Ramos (cell line): ENCODE measurements around the gene EVPL.
"Not testable (repeated sequence)": the region's sequence is repeated elsewhere in the genome, so short reads cannot be mapped to it uniquely, and the experiment has no call there.

Experiments used
- in situ Hi-C: fragments of 300-500 bp; cut with MboI; formaldehyde crosslinking; loops from one replicate; pipeline ENCODE4 v1.14.3; 2022; ENCODE audit warnings: low sequenced_read_pairs; ENCODE audit not compliant: unreplicated experiment

EVPL gene

DNA sequence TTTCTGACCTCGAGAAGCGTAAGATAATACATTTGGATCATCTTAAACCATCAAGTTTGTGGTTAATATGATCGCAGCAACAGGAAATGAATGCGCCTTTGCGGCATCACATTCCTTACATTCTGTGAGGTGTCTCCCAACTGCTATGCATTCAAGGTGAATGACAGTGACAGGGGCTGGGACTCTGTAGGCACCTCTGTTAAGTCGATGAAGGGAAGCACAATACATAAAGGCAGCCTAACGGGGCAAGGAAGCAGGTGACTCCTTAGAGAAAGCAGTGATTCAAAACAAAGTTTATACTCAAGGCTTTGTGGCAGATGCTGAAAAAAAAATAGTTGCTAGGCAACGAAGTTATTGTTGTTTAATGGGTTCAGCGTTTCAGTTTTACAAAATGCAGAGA, 21.6 kb upstream of the EVPL start:
- in situ Hi-C loops = no loop called here

DNA sequence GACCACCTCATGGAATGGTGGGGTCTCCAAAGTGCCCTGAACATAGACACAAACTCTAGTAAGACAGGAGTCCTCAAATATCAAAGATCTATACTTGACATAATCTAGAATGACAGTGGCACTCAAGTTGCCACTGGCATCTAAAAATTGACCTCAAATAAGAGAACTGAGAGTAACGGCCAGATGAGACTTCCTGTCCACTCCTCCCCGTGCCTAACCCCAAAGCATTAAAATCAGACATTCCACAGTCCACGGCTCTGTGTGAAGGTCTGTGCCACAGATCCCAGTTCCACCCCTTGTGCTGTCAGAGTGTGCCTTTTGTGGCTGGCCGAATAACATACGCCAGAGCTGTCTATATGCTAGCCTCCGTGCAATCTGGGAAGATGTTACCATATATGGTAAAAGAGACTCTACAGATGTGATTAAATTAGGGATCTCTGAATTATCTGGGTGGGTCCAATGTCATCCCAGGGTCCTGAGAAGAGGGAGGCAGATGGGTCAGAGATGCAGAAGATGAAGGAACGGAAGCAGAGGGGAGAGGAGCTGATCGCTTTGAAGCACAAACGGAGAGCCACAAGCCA, 21.0 kb upstream of the EVPL start:
- in situ Hi-C loops = no loop called here

DNA sequence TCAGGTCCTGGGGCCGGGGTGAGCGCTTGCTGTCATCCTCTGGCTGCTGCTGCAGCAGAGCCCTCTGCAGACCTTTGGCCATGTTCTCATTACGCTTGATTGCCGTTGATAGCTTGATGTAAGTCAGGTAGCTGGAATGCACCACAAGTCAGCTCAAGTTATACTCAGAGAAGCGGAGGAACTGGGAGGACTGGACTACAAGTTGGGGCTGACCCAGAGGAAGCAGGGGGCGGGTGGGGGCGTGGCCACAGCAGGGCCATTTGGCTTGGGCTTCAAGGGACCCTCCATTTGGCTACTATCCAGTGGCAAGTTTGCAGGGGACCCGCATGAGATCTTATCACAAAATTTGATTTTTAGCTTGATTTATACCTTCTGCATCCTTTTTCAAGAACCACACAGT, 19.0 kb upstream of the EVPL start:
- in situ Hi-C loops = no loop called here

DNA sequence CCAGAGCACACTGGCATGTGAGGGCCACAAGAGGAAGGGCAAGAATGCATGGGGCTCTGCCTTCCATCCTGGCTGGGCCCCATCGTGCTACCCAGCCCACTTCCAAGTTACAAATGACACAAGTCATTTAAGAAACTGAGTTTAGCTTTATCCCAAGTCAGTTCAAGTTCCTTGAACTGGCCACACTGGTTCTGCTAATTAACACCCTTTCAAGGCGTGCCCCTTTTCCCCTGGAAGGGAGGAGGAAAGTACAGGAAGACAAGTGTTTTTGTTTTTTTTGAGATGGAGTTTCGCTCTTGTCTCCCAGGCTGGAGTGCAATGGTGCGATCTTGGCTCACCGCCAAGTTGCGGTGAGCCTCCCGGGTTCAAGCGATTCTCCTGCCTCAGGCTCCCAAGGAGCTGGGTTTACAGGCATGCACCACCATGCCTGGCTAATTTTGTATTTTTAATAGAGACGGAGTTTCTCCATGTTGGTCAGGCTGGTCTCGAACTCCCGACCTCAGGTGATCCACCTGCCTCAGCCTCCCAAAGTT, 17.4 kb upstream of the EVPL start:
- in situ Hi-C loops = not testable (repeated sequence)

DNA sequence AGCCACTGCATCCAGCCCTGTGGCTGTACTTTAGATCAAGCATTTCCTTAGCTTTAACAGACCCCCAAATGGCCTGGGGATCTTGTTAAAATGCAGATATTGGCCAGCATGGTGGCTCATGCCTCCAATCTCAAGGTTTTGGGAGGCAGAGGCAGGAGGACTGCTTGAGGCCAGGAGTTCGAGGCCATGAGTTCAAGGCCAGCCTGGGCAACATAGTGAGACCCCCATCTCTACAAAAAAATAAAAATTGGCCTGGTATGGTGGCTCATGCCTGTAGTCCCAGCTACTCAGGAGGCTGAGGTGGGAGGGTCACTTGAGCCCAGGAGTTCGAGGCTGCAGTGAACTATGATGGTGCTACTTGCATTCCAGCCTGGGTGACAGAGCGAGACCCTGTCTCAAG, 15.8 kb upstream of the EVPL start:
- in situ Hi-C loops = not testable (repeated sequence)

DNA sequence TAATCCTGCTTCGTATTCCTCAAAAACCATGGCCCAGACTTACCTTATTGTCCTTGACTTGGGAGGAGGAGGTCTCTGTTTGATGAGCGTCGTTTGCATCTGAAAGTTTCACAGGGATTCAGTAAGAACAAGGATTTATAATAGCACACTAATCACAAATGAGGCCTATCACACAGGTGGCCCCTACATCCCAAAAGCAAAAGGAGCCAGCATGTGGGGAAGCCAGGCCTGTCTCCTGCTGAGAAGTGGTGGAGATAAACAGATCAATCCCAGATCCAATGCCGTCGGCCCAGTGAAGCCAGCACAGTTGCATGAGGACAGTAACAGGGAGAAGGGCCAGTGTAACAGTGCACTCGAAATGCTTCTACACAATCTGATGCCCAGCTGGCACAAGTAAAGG, 13.3 kb upstream of the EVPL start:
- in situ Hi-C loops = no loop called here

DNA sequence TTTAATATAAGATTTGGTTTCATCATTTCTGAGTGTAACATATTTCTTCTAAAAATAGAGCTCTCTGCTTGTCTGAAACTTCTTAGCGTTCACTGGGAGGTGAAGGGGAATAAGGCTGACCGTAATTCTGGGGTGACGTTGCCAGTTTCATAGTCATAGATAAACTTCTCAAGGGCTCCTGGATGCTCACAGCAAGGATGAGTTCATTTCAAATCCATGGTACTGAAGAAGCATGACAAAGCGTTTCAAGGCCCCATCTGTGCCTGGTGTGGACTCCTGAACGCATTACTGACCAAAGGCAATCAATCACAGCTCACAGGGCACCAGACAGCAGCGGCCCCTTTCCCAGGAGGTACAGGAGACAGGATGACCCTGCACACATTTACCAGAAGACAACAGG, 12.0 kb upstream of the EVPL start:
- in situ Hi-C loops = no loop called here

DNA sequence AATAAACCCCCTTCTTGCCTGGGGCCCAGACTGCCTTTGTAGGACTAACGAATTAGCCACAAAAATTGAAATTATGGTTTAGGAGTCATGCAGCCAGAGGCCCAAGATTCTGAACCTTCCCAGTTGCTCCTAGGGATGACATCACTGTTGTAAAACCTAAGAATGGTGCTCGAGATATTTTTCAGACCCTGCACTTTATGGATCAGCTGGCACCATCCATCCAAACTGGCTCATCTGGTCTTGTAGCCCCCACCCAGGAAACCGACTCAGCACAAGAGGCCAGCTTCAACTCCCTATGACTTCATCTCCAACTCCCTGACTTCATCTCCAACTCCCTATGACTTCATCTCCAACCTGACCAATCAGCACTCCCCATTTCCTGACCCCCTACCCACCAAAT, 10.9 kb upstream of the EVPL start:
- in situ Hi-C loops = no loop called here

DNA sequence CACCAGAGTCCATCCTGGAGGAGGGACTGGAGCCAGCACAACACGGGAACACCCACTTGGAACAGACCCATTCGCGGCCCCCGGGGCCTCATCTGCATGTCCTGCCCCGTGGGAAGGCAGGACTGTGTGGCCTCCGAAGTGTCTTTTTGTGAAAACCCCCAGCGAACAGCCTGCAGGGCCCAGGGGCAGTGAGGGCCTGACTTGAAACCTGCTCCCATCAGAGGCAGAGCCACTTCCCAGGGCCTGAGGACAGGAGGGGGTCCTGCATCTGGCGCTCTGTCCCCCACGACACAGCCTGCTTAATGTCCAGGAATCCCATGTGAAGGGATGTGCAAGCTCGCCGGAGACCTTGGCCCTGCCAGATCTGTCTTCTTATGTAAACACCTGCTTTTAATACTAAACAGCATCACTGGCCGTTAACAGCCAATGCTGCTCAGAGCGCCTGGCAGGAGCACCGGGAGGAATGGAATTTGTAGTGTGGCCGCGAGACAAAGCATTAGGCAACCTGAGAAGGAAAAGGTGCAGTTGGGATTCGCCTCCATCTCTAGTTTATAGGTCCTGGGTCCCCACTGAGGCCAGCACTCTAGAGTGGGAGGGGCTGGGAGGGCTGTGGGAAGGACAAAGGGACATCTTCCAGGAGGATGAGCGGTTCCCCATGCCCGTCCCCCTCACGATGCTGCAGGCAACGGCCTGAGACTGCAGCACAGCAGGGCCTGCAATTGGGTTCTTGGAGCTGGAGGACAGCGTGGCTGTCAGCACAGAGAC, 9.6 kb upstream of the EVPL start:
- in situ Hi-C loops = no loop called here

DNA sequence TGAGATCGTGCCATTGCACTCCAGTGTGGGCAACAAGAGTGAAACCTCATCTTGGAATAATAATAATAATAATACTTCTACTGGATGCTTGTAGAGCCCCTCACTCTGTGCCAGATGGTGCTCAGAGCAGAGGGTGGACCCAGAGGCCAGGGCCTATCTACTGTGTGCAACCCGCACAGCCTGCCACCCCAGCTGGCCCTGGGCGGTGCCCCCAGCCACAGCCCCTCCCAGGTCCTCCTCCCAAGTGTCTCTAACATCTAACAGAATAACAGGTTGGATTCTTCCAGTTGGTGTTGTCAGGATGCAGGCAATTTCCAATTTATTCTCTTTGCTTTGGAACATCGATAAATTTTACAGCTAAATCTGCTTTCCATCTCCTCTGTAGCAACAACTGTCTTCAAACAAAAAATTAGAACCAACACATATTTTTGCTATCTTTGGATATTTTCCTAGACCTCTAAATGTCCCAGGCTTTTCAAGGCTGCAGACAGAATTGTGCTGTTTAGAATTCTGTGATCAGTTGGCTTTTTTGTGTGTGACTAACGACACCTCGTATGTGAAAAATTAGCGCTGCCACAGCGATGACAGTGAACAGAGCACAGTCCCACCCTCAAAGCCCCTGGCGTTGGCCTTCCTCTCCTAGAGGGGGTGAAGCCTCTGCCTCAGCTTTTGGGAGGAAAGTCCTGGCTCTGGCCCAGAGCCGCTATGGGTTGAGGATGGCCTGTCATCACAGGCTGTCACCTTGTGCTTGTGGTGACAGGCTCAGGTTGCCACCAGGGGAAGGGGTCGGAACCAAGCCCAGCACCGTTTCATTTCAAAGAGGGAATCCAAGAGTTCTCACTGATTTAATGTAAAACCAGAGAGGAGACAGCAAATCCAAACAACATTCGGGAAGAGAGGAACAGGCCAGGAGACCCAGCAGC, 7.6 kb upstream of the EVPL start:
- in situ Hi-C loops = no loop called here

DNA sequence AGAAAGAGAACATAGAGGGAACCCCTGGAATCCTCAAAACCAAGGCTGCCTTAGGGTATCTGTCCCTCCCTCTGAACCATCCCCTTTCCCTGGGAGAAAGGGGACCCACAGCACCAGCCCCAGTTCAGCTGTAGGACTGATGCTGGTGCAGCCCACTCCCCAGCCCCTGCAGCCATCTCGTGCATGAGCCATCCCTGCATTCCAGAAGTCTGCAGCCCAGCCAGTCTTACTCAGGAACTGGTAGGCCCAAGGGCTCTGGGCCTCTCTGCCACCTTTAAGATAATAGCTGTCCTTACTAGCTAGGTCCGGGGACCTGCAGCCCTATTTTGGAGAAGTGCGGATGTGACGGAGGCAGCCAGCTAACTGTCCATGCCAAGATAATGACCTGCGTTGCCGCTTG, 6.0 kb upstream of the EVPL start:
- in situ Hi-C loops = no loop called here

DNA sequence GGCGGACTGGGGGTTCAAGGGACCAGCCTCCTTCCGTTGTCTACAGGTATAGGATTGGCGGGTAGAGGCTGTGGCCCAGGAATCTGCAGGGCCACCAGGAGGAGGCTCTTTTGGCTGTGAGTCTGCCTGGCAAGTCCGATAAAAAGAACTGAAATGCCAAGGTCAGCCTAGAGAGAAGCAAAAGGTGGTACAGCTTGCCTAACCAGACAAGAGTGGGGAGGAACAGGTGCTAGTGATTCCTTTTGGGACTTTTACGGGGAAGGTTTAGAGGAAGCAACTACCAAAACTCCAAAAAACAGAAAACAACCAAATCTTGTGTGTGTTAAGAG, 5.6 kb upstream of the EVPL start:
- in situ Hi-C loops = no loop called here

DNA sequence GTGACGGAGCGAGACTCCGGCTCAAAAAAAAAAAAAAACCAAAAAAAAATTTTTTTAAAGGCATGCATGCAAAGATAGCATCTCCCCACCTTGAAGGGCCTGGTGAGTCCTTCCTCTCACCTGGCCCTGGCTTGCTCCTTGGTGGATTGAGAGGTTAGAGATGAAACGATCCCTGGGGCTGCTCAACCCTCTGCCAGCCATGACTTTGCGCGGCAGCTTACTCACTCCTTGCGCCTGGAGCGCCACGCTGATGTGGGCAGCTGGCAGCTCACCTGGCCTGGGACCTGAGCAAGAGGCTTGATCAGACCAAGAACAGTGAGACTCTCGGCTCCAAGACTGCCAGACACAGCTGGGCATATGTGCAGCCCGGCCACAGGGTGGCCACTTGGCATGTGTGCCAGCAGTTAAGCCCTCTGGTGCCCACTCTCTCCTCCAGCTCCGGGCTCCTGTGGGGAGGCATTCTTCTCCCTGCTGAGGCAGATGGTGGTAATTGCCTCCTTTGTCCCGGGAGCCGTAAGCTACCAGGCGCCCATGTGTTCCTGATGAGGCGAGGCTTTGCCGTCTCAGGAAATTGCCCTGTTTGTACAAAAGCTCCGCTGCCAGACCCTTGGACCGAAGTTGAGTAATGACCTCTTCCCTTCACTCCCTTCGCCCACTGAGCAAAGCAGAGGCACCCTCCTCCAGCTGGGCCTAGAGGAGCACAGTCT, 5.1 kb upstream of the EVPL start:
- in situ Hi-C loops = no loop called here

DNA sequence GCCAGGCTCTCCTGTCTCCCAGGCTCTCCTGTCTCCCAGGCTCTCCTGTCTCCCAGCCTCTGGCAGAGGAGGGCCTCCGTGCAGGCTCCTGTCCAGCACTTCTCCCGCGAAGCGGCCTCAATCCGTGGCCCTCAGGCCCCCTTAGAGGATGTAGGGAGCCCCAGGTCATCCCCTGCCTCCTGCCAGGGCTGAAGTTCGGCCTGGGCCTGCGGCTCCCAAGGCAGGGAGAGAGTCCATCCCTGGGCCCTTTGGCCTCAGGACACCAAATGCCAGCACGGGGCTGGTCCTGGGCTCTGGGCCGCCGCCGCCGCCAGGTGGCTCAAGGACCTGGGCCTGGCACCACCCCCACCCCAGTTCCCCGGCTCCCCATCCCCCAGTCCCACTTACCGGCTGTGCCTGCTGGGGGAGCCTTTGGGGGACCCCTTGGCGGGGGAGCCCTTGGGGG, 370 bp downstream of the EVPL start:
- in situ Hi-C loops = no loop called here

DNA sequence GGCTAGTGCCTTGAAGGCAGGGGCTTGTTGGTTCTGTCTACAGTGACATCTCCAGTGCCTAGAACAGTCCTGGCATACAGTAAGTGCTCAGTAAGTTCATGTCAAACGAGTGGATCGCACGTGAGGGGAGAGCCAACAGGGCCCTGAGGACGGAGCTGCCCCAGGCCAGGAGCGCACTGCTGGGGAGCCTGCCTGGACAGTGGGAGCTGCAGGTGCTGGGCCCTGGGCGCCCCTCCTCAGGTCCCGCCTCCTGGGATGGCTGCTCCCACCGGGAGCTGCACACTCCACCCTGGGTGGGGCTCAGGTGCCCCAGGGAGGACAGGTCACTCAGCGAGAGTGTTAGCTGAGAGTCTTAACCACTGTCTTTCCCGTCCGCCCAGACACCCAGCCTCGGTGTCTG, 1.8 kb downstream of the EVPL start:
- in situ Hi-C loops = no loop called here

DNA sequence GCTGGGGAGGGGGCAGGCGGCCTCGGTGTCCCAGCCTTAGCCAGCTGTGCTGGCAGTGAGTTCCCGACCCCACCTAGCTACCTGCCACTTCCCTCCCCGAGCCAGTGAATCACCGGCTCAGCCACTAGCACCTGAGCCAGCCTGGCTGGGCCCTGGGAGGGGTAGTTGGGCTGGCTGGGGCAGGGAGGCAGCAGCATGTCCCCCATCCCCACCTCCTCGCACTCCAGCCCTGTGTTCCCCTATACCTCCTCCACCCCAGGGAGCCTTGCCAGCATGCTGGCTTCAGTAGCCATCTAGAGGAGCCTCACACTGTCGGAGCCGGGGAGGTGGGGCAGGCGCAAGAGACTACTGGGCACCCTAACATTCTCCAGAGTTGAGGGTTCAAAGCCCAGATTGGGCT, 2.8 kb downstream of the EVPL start:
- in situ Hi-C loops = no loop called here

DNA sequence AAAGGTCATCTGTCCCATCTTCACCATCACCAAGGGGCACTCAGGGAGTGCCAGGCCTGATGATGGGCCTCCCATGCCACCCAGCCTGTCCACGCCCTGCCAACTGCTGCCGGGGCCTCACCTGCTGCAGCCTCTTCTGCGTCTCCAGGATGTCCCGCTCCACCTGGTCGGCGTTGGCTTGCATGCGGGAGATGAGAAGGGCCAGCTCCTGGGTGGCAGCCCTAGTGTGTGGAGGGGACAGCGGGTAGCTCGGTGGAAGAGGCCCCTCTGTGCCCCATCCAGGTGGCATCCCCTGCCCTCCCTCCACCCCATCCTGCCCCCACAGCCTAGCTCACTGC, 3.2 kb downstream of the EVPL start:
- in situ Hi-C loops = no loop called here

DNA sequence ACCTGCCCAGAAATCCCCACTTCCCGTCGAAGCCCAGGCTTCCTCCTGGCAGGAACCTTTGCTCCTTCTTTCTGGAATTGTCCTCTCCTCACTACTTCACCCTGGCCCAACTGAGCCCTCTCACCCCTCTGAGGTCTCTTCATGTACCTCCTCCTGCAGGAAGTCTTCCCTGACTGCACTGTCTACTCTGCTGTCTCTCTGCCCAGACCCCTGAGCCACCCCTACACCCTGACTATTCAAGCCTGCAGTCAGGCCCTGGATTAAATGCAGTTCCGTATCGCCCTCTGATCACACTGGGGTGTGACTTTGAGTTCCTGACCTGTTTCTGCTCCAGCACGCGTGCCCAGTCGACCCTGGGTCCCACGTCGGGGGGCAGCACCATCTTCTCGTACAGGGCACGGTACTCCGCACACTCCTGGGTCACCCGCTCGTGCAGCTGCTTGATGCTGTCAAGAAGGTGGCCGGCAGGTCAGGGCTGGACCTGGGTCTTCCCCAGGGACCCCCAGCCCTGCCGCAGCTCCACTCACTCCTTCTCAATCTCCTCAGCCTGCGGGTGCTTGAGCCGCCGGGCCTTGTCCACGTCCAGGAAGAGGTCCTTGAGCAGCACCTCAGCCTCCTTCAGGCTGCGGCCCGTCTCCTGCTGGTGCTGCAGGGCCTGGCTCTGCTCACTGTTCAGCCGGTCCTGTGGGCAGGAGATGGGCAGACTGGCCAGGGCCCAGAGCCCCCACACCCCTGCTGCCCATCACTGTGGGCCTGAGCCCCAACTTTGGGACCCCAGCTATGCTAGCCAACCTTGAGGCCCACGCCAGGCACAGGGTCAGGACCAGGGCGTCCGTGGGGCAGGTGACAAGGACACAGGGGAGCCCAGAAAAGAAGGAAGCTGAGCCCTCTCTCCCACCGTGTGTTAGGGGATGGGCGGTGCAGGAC, 3.9 kb downstream of the EVPL start:
- in situ Hi-C loops = no loop called here

DNA sequence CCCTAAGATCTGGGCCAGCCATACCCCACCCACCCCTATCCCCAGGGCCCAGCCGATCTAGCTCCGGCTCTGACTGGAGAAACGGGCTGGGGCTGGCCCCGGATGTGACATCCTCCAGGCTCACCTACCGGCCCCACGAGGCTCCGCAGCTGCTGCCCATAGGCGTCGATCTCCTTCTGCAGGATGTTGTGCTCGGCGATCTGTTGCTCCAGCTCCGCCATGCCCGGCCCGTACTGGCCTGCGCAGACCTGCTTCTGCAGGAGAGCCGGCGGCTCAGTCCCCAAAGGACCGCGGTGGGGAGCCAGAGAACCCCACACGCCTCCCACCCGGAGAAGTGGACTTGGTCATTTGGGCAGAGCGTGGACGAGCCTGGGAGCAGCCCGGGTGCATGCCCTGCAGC, 4.8 kb downstream of the EVPL start:
- in situ Hi-C loops = no loop called here
